Testis (tissue), 2 donors: ENCODE measurements around the gene ENAH.

Source experiments
- POLR2A ChIP-seq: fragments of 450-650 bp; IDR thresholded peaks from one replicate; pipeline ENCODE4 v1.6.1; 2017; ENCODE audit warnings: antibody characterized with exemption, mild to moderate bottlenecking, moderate library complexity
- TF ChIP-seq, protein P1 (sequence below), 3 experiments: fragments of 450-650 bp in 2 of 3; fragments of 200-600 bp in 1 of 3; sonication (generic) in 1 of 3; IDR thresholded peaks; one replicate each; pipeline ENCODE4 v1.5.1; 2016 to 2019; ENCODE audit warnings: antibody characterized with exemption in 3 of 3, mild to moderate bottlenecking in 2 of 3, moderate library complexity in 1 of 3

DNA sequence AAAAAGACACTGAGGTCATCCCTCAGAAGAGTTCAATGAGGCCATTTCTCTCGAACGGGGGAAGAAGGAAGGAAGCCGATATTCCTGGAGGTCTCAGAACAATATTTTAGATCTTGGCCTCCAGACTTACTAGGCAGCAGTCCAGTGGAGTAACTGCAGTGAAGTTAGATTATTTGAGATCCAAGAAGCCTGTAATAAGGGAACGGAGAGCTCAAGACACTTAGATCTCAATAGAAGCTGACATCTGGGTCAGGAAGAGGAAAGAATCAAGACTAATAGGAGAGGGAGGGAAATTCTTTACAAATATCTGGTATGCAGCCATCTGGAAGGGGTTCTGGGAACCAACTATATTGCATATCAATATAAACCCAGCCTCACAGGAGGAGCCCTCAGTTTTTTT is 13.6 kb upstream of the ENAH start:
- TF ChIP-seq POLR2A: no peak
- TF ChIP-seq, protein P1, sequence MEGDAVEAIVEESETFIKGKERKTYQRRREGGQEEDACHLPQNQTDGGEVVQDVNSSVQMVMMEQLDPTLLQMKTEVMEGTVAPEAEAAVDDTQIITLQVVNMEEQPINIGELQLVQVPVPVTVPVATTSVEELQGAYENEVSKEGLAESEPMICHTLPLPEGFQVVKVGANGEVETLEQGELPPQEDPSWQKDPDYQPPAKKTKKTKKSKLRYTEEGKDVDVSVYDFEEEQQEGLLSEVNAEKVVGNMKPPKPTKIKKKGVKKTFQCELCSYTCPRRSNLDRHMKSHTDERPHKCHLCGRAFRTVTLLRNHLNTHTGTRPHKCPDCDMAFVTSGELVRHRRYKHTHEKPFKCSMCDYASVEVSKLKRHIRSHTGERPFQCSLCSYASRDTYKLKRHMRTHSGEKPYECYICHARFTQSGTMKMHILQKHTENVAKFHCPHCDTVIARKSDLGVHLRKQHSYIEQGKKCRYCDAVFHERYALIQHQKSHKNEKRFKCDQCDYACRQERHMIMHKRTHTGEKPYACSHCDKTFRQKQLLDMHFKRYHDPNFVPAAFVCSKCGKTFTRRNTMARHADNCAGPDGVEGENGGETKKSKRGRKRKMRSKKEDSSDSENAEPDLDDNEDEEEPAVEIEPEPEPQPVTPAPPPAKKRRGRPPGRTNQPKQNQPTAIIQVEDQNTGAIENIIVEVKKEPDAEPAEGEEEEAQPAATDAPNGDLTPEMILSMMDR (IDR thresholded peaks at IDR 0.05): no peak
